Spleen (tissue), 7 donors: ENCODE measurements around the gene BUB1B.

Source experiments
- POLR2A ChIP-seq, 3 donors: fragments of 450-650 bp; IDR thresholded peaks; one replicate each; pipeline ENCODE4 v1.5.1; 2017; ENCODE audit warnings: antibody characterized with exemption in 3 of 3, mild to moderate bottlenecking in 1 of 3
- TF ChIP-seq, protein P1 (sequence below), 11 experiments: fragments of 200-600 bp in 7 of 11; fragments of 450-650 bp in 4 of 11; sonication (generic) in 4 of 11; IDR thresholded peaks in 8 of 11; conservative IDR thresholded peaks in 3 of 11; 1 replicate in 7 of 11; 2 replicates in 4 of 11; pipeline versions ENCODE4 v1.4.0 to v1.8.0; 2016 to 2021; ENCODE audit warnings: antibody characterized with exemption in 11 of 11, inconsistent platforms in 4 of 11, mild to moderate bottlenecking in 1 of 11
- donor health status: DM: no; HTN: no; CAD: no; lungs with moderate emphysema.
- donor health status: DM: no; HTN: no; CAD: no.
- donor health status: DM: no; HTN: no; CAD: no.

DNA sequence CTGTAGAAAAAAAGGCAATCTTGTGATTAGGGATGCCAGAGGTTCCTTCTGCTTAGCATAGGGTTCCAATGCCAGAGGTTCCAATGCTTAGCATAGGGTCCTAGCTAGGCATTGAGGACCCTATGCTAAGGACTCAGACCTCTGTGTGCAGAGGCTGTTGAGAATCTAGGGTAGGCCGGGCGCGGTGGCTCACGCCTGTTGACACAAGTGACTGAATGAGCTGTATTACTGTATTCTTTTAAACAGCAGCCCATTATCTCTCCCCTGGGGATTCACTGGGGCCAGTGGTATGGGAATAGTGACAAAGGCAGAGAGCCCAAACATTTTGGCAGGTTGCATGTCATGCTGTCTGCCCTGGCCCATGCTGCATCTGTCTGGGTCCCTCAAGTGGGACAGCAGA, 94.2 kb downstream of the BUB1B start:
- TF ChIP-seq, protein P1, sequence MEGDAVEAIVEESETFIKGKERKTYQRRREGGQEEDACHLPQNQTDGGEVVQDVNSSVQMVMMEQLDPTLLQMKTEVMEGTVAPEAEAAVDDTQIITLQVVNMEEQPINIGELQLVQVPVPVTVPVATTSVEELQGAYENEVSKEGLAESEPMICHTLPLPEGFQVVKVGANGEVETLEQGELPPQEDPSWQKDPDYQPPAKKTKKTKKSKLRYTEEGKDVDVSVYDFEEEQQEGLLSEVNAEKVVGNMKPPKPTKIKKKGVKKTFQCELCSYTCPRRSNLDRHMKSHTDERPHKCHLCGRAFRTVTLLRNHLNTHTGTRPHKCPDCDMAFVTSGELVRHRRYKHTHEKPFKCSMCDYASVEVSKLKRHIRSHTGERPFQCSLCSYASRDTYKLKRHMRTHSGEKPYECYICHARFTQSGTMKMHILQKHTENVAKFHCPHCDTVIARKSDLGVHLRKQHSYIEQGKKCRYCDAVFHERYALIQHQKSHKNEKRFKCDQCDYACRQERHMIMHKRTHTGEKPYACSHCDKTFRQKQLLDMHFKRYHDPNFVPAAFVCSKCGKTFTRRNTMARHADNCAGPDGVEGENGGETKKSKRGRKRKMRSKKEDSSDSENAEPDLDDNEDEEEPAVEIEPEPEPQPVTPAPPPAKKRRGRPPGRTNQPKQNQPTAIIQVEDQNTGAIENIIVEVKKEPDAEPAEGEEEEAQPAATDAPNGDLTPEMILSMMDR (IDR thresholded peaks at IDR 0.05 in 8 of 11, conservative IDR thresholded peaks at IDR 0.05 in 3 of 11) = no peak
- no peak for TF ChIP-seq POLR2A (IDR thresholded peaks at IDR 0.05)
